ENCODE measurements around the gene SP6.
A peak's percentile ranks its signal among the peaks of the same experiment; 100 is the strongest.

Gene SP6

DNA sequence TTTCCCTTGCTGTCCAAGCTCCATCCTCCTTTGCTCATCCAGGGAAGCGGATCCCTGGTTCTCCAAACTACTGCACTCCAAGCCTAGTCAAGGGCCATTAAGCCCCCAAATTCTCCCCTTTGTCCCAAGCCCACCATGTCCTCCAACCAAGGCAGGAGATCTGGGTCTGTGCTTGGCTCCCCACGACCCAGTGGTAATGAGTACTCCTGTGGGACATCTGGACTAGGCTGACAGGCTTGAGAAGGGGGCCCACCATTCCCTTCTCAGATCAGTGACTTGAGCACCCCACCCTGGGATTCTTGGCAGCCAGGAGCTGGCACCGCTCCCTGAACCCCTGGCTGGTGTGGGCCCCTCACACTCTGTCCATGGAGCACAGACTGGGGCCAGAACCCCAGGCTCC lies 46.5 kb downstream of the SP6 start:
- Histone ChIP-seq H3K9me3 (ENCODE audit: control insufficient read depth, low read length) (no peaks in the 10 kb centered on the region), H3K27ac (no peak overlapping the region), H2AFZ (no peak overlapping the region), H3K9ac (no peak overlapping the region), H3K79me2 (no peaks in the 10 kb centered on the region), H3K36me3 (ENCODE audit: control insufficient read depth, insufficient read depth, low read length) (no peaks in the 10 kb centered on the region), H3K4me3 (ENCODE audit: low read depth, low read length) (no peak overlapping the region), H3K4me2 (ENCODE audit: low read length) (no peak overlapping the region), H3K27me3 (ENCODE audit: control insufficient read depth, insufficient read depth, low read length) (no peaks in the 10 kb centered on the region), H3K4me1 (no peaks in the 10 kb centered on the region)
- TF ChIP-seq, protein P1, sequence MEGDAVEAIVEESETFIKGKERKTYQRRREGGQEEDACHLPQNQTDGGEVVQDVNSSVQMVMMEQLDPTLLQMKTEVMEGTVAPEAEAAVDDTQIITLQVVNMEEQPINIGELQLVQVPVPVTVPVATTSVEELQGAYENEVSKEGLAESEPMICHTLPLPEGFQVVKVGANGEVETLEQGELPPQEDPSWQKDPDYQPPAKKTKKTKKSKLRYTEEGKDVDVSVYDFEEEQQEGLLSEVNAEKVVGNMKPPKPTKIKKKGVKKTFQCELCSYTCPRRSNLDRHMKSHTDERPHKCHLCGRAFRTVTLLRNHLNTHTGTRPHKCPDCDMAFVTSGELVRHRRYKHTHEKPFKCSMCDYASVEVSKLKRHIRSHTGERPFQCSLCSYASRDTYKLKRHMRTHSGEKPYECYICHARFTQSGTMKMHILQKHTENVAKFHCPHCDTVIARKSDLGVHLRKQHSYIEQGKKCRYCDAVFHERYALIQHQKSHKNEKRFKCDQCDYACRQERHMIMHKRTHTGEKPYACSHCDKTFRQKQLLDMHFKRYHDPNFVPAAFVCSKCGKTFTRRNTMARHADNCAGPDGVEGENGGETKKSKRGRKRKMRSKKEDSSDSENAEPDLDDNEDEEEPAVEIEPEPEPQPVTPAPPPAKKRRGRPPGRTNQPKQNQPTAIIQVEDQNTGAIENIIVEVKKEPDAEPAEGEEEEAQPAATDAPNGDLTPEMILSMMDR (IDR thresholded peaks at IDR 0.05): no peak

DNA sequence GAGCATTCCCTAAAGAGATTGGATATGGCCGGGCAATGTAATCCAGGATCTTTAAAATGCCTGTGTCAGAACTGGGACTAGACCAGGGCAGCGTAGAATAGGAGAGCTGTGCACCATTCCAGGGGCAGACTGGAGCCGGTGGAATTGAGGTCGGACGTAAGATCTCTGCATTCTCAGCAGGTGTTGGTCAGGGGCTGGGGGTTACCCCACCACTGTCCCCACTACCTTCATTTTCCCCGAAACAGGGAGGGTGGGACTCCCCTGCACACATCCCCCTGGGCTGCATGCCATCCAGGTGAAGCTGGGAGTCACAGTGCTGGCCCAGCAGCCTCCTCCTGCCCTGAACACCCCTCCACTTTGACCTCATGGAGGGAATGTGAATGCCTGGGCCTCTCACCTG lies 47.2 kb downstream of the SP6 start:
- Histone ChIP-seq H3K4me3 (ENCODE audit: low read depth, low read length) (no peak overlapping the region), H3K79me2 (no peaks in the 10 kb centered on the region), H2AFZ (no peak overlapping the region), H3K27ac (no peak overlapping the region), H3K4me1 (no peaks in the 10 kb centered on the region), H3K9ac (no peak overlapping the region), H3K36me3 (ENCODE audit: control insufficient read depth, insufficient read depth, low read length) (no peaks in the 10 kb centered on the region), H3K4me2 (ENCODE audit: low read length) (no peak overlapping the region), H3K9me3 (ENCODE audit: control insufficient read depth, low read length) (no peaks in the 10 kb centered on the region), H3K27me3 (ENCODE audit: control insufficient read depth, insufficient read depth, low read length) (no peaks in the 10 kb centered on the region)
- TF ChIP-seq, protein P1 (IDR thresholded peaks at IDR 0.05): no peak

DNA sequence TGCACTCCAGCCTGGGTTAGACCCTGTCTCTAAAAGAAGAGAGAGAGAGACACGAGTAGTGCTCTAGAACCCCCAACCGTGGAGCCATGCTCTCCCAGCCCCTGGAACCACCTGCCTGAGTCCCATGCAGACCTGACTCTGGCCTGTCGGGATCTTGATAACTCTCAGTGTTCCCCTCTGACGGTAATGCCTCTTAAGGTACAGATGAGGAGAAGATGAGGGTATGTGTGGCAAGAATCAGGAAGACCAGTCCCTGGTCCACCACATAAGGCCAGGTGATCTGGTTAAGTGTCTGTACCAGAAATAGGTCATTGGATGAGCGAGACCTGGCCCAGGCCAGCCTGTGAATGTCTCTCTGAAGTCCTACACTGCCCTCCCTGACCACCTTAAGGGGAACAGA lies 47.8 kb downstream of the SP6 start:
- TF ChIP-seq, protein P1 (IDR thresholded peaks at IDR 0.05): no peak

DNA sequence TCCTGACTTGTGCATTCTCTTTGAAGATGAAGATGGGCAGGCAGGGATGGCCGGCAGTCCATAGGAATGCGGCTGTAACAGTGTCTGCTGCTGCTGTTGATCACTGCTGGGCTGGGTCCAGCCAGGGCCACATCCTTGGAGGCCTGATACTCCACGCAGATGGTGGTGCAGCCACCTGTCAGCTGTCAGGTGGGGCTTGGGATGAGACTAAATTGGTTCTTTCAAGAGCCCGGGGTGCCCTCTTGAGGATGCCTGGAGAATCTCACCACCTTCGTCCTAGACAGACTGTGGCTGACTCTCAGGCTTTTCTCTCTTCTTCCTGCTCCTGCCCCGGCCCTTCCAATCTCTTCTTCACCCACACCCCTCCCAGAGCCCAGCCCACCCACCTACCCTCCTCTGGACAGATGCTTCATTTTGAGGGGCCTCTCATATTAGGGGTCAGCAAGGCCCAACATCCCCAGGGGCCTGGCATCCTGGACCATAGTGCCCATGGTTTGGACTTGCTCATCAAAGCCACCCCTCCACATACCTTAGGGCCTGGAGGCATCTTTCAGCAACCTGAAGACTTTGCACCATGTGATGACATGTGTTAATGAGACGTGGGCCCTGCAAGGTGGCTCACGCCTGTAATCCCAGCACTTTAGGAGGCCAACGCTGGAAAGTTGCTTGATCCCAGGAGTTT lies 48.5 kb downstream of the SP6 start:
- H3K4me3 ChIP-seq (ENCODE audit: low read depth, low read length): no peak overlapping the region
- H3K4me1 ChIP-seq: no peaks in the 10 kb centered on the region
- no peak overlapping the region for H3K27ac ChIP-seq
- H3K9ac ChIP-seq: no peak overlapping the region
- no peak overlapping the region for H3K4me2 ChIP-seq (ENCODE audit: low read length)
- TF ChIP-seq, protein P1 (IDR thresholded peaks at IDR 0.05): peak; percentile 59
- H3K27me3 ChIP-seq (ENCODE audit: control insufficient read depth, insufficient read depth, low read length): no peaks in the 10 kb centered on the region
- H2AFZ ChIP-seq: no peak overlapping the region
- no peaks in the 10 kb centered on the region for H3K9me3 ChIP-seq (ENCODE audit: control insufficient read depth, low read length)
- H3K36me3 ChIP-seq (ENCODE audit: control insufficient read depth, insufficient read depth, low read length): no peaks in the 10 kb centered on the region
- no peaks in the 10 kb centered on the region for H3K79me2 ChIP-seq

More for the DNA sequence above, 47.8 kb downstream of the SP6 start:
- Histone ChIP-seq H3K79me2 (no peaks in the 10 kb centered on the region), H3K4me3 (ENCODE audit: low read depth, low read length) (no peak overlapping the region), H2AFZ (no peak overlapping the region), H3K27ac (no peak overlapping the region), H3K4me1 (no peaks in the 10 kb centered on the region), H3K27me3 (ENCODE audit: control insufficient read depth, insufficient read depth, low read length) (no peaks in the 10 kb centered on the region), H3K36me3 (ENCODE audit: control insufficient read depth, insufficient read depth, low read length) (no peaks in the 10 kb centered on the region), H3K9ac (no peak overlapping the region), H3K9me3 (ENCODE audit: control insufficient read depth, low read length) (no peaks in the 10 kb centered on the region), H3K4me2 (ENCODE audit: low read length) (no peak overlapping the region)

DNA sequence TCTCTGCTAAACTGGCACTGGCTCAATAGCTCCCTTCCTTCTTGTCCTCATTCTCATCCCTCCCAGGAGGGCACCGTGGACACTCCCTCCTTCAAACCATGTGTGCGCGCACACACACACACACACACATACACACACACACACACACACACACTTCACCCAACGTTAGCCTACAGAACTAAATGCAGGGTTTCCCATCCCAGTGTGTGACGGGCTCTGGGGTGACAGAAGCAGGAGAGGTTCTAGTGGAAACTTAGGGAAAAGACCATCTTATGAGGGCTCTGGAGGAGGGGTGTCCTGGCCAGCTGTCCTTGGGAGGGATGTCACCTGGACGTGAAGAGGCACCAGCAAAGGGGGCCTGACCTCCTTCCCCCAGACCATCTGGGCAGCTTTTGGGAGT lies 49.1 kb downstream of the SP6 start:
- H3K27ac ChIP-seq: no peak overlapping the region
- no peaks in the 10 kb centered on the region for H3K36me3 ChIP-seq (ENCODE audit: control insufficient read depth, insufficient read depth, low read length)
- no peaks in the 10 kb centered on the region for H3K79me2 ChIP-seq
- TF ChIP-seq, protein P1 (IDR thresholded peaks at IDR 0.05): no peak
- H3K9me3 ChIP-seq (ENCODE audit: control insufficient read depth, low read length): no peaks in the 10 kb centered on the region
- no peak overlapping the region for H3K9ac ChIP-seq
- H3K4me1 ChIP-seq: no peaks in the 10 kb centered on the region
- no peaks in the 10 kb centered on the region for H3K27me3 ChIP-seq (ENCODE audit: control insufficient read depth, insufficient read depth, low read length)
- H3K4me2 ChIP-seq (ENCODE audit: low read length): no peak overlapping the region
- no peak overlapping the region for H3K4me3 ChIP-seq (ENCODE audit: low read depth, low read length)
- H2AFZ ChIP-seq: no peak overlapping the region

Data from parathyroid adenoma (tissue), 2 donors.